OCI-LY7 (cell line): Measurements from ENCODE around the gene ROR2.

Experiments used
- CTCF ChIP-seq: fragments of 200-600 bp; sonication (generic); conservative IDR thresholded peaks from 2 replicates; pipeline ENCODE4 v1.5.1; 2014; ENCODE audit warnings: mild to moderate bottlenecking, antibody characterized with exemption, low read length, moderate library complexity, mixed read lengths
- EZH2phosphoT487 ChIP-seq: fragments of 200-600 bp; sonication (generic); IDR thresholded peaks from 2 replicates; pipeline ENCODE4 v1.6.1; 2018; ENCODE audit warnings: low read depth, borderline replicate concordance, mild to moderate bottlenecking, mixed run types, antibody characterized with exemption, low read length, moderate library complexity, mixed read lengths

GRCh38 chr9:91766315-91767069 is 183.5 kb downstream of the ROR2 start:
- TF ChIP-seq CTCF (no peak), EZH2phosphoT487 (no peak)
